Pancreas (tissue), 10 donors: ENCODE data around the gene SOWAHD. TPM values are rescaled to one million over a fixed set of nuclear protein-coding genes. Genes with fewer than 3 reads are reported as not detected.

Experiments used
- ATAC-seq, 4 donors: fragments of 200-7000 bp; cut with Tn5 transposase; one replicate each; pipeline versions ENCODE4 v1.8.0 to v1.9.1; 2020; ENCODE audit warnings: mild to moderate bottlenecking in 4 of 4, moderate library complexity in 4 of 4
- DNase-seq, 6 donors: peaks; one replicate each; pipeline ENCODE4 v3.0.0-alpha.2; 2020
- FAIRE-seq: peaks from 2 replicates; lab custom pipeline; 2012; peaks lifted over from hg19 to GRCh38; lab: Jason Lieb, UNC
- H3K27ac ChIP-seq, 4 donors: fragments of 200-600 bp; sonication (generic); 1 replicate in 3 of 4; 2 replicates in 1 of 4; pipeline versions ENCODE4 v1.5.0 to v1.8.0; 2020
- H3K27me3 ChIP-seq, 4 donors: fragments of 200-600 bp; one replicate each; pipeline ENCODE4 v1.8.0; 2021
- H3K36me3 ChIP-seq, 3 donors: fragments of 200-600 bp; sonication (generic) in 1 of 3; one replicate each; pipeline versions ENCODE4 v1.5.0 to v1.8.0; 2020 to 2021
- H3K4me1 ChIP-seq, 3 donors: fragments of 200-600 bp; one replicate each; pipeline ENCODE4 v1.8.0; 2021
- H3K4me3 ChIP-seq, 4 donors: fragments of 200-600 bp; sonication (generic) in 2 of 4; one replicate each; pipeline versions ENCODE4 v1.5.0 to v1.8.0; 2020 to 2021
- H3K9me3 ChIP-seq, 4 donors: fragments of 200-600 bp; one replicate each; pipeline ENCODE4 v1.8.0; 2021
- WGBS, 2 donors: extraction: QIAGEN DNeasy Blood & Tissue Kit; methylation state at CpG; one replicate each; pipeline ENCODE4 v1.1.7; 2013; 5-methylcytosine and 5-hydroxymethylcytosine counted together
- intact Hi-C, 3 donors: fragments of 100-400 bp; cut with DNase I; formaldehyde crosslinking; loops; one replicate each; pipeline versions ENCODE4 v1.11.1 to v1.14.2; 2022
- polyA plus RNA-seq, 2 donors: library from polyadenylated mRNA; stranded (reverse); fragments of 200-250 nt; gene quantifications; one replicate each; pipeline ENCODE4 v1.2.3, GENCODE V29; 2013
- total RNA-seq, 6 donors: library from RNA; stranded (reverse); fragmentation: NEBNext Ultra II Directional in 4 of 6; extraction: Animal tissue kit (Norgen Biotek cat#: 25700) in 4 of 6; gene quantifications; one replicate each; pipeline versions ENCODE4 v1.2.1 to v1.2.4, GENCODE V29; 2021 to 2023
- TF ChIP-seq, protein P1 (sequence below), 4 donors: fragments of 200-600 bp; sonication (generic) in 3 of 4; IDR thresholded peaks; one replicate each; pipeline versions ENCODE4 v1.5.0 to v1.8.0; 2021; ENCODE audit warnings: antibody characterized with exemption in 4 of 4
- donor health status: healthy with polysubstance abuse.
- donor health status: DM: no; HTN: no; CAD: no; lungs with moderate emphysema.
- donor health status: DM: no; HTN: no; CAD: no.
- donor health status: control.
- donor health status: control.
- donor health status: Bipolar disorder and iron deficiency.
- donor health status: DM: yes; HTN: yes; CAD: no.
- donor health status: DM: no; HTN: no; CAD: no.
- donor health status: DM: no; HTN: no; CAD: no.
- donor health status: DM: yes; HTN: yes; CAD: no.

The SOWAHD gene
- total and polyA plus RNA-seq, 8 donors = 0.16 to 1.3 (median 0.32) TPM; not detected in 1

DNA sequence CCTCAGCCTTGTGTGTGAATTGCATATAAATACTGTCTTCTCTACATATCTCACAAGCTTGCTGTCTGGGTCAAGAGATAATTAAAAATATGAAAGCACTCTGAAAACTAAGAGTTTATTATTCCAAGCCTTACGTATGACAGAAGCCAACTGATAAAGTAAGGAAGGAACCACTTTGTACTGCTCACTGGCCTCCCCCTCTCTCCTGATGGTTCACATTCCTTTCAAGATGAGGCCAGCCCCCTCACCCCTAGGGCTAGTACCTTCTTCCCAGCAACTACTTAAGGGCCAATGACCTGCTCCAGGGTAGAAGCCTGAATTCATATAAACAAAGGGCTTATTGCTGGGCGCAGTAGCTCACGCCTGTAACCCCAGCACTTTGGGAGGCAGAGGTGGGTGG is 5.4 kb upstream of the SOWAHD start:
- 87 to 94% methylated on average over 3 of the region's 3 CpGs for WGBS, 2 donors
- no peak for FAIRE-seq
- H3K4me1 ChIP-seq = no peaks in the 10 kb centered on the region
- TF ChIP-seq, protein P1, sequence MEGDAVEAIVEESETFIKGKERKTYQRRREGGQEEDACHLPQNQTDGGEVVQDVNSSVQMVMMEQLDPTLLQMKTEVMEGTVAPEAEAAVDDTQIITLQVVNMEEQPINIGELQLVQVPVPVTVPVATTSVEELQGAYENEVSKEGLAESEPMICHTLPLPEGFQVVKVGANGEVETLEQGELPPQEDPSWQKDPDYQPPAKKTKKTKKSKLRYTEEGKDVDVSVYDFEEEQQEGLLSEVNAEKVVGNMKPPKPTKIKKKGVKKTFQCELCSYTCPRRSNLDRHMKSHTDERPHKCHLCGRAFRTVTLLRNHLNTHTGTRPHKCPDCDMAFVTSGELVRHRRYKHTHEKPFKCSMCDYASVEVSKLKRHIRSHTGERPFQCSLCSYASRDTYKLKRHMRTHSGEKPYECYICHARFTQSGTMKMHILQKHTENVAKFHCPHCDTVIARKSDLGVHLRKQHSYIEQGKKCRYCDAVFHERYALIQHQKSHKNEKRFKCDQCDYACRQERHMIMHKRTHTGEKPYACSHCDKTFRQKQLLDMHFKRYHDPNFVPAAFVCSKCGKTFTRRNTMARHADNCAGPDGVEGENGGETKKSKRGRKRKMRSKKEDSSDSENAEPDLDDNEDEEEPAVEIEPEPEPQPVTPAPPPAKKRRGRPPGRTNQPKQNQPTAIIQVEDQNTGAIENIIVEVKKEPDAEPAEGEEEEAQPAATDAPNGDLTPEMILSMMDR (IDR thresholded peaks at IDR 0.05) = no peak
- no peaks in the 10 kb centered on the region for H3K27me3 ChIP-seq
- H3K27ac ChIP-seq = no peak overlapping the region
- intact Hi-C loops = no loop called here
- H3K36me3 ChIP-seq = no peaks in the 10 kb centered on the region
- ATAC-seq = no peak
- no peak for DNase-seq
- H3K4me3 ChIP-seq = no peak overlapping the region
- H3K9me3 ChIP-seq = no peaks in the 10 kb centered on the region

DNA sequence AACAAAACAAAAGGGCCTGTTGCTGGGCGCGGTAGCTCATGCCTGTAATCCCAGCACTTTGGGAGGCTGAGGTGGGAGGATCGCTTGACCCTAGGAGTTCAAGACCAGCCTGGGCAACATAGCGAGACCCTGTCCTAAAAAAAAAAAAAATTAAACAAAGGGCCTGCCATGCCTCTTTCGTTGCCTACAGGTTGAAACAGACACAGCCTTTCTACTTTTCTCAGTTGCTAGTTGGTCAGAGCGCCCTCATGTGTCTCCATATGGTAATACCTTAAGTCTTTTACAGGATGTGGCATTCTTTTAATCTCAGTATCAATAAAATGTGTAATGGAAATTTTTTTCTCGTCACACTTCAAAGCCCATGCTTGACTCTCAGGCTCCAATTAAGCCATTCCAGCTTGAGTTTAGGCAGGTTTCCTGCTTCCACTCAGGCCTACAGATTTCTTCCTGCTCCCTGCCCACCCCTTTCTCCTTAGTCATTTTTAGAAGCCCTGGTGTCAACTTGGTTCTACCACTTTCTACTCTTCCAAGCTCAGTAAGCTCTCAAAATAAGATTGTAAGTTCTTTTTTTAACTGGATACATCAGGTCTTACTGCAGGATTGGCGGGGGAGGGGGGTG is 4.6 kb upstream of the SOWAHD start:
- H3K36me3 ChIP-seq = no peaks in the 10 kb centered on the region
- no peak overlapping the region for H3K27ac ChIP-seq
- no peaks in the 10 kb centered on the region for H3K27me3 ChIP-seq
- ATAC-seq (peak in 1 of 4 donors; percentile 16), FAIRE-seq (peak; percentile 43), DNase-seq (no peak)
- no peak overlapping the region for H3K4me3 ChIP-seq
- intact Hi-C loops = no loop called here
- no peaks in the 10 kb centered on the region for H3K4me1 ChIP-seq
- TF ChIP-seq, protein P1 (IDR thresholded peaks at IDR 0.05) = peak in 2 of 4 donors; percentile 9 to 11
- WGBS, 2 donors = 55 to 62% methylated on average over 8 of the region's 8 CpGs
- H3K9me3 ChIP-seq = no peaks in the 10 kb centered on the region

DNA sequence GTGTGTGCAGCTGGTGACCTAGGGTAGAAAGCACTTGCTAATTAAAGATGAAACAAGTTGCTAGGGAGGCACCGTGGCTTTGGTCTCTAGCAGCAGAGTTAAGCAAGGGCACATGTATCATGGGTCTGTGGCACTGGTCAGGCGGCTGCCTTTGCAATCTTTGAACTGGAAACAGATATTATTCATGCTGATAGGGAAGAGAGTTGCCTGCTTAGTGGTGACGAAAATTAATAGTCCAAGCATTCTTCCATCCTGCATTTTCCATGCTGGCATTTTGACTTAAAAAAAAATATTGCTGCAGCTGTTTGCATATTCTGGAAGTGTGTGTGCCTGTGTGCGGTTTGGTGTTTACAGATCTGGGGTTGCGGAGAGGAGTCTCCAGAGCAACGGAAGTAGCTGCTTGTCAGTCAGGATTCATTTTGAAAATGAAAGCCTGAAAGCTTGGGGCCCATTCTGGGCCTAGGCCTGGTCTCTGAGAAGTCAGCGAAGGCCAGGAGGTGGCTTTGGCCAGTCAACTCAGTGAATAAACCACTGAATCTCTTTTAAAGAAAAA is 2.3 kb upstream of the SOWAHD start:
- no peak for ATAC-seq
- 62% methylated on average over 7 of the region's 7 CpGs for WGBS, 2 donors

DNA sequence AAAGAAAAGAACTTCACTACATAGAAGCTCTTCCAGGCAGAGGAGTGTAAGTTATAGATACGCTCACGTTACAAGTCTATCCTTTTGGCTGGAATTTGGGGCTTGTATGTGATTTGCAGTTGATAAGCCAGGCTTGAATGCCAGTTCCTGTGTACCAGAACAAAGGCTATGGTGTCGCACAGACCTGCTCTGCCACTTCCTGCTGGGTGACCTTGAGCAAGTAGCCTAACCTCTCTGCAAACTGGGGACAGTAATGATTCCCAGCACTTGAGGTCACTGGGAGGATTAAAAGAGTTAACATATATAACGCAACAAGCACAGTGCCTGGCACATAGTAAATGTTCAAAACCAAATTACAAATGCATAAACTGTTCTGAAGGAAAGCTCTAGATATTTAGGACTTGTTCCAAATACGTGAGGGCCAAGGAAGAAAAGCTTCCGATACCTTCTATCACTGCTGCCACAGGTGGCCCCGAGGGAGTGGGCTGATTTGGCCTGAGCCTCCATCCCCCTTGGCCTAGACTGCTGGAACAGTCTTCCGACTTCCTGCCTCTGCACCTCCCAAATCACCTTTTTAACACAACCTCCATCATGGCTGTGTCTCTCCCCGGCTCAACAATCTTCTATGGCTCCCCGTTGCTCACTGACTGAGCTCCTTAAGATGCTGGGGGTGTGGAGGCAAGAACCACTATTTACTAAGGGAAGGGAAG is 1.3 kb upstream of the SOWAHD start:
- DNase-seq (no peak), ATAC-seq (peak in 3 of 4 donors; percentile 11 to 42 (median 40)), FAIRE-seq (no peak)
- intact Hi-C loops = no loop called here
- Histone ChIP-seq H3K27ac (peak overlapping the region in 2 of 4 donors; percentile 14 to 33), H3K9me3 (no peaks in the 10 kb centered on the region), H3K27me3 (no peaks in the 10 kb centered on the region), H3K4me3 (no peak overlapping the region), H3K36me3 (no peaks in the 10 kb centered on the region), H3K4me1 (no peaks in the 10 kb centered on the region)
- WGBS, 2 donors = 36 to 56% methylated on average over 10 of the region's 10 CpGs
- TF ChIP-seq, protein P1 (IDR thresholded peaks at IDR 0.05) = no peak

More for the DNA sequence above, 2.3 kb upstream of the SOWAHD start:
- Histone ChIP-seq H3K9me3 (no peaks in the 10 kb centered on the region), H3K27me3 (no peaks in the 10 kb centered on the region), H3K36me3 (no peaks in the 10 kb centered on the region), H3K4me3 (no peak overlapping the region), H3K4me1 (no peaks in the 10 kb centered on the region), H3K27ac (peak overlapping the region in 1 of 4 donors; percentile 14)
- intact Hi-C loops = no loop called here
- TF ChIP-seq, protein P1 (IDR thresholded peaks at IDR 0.05) = no peak
- FAIRE-seq (no peak), DNase-seq (no peak)
